Upper lobe of left lung (tissue), 6 donors: ENCODE measurements around the gene HEG1. TPM values are rescaled to one million over a fixed set of nuclear protein-coding genes. Genes with fewer than 3 reads are reported as not detected.

Source experiments
- ATAC-seq, 2 donors: fragments of 200-7000 bp; cut with Tn5 transposase; one replicate each; pipeline ENCODE4 v1.9.1; 2022; ENCODE audit warnings: mild to moderate bottlenecking in 2 of 2, moderate library complexity in 2 of 2; ENCODE audit not compliant: low FRiP score in 2 of 2
- DNase-seq, 2 donors: peaks; one replicate each; pipeline ENCODE4 v3.0.0-alpha.2; 2019 to 2020
- H3K27ac ChIP-seq, 4 donors: fragments of 200-600 bp; sonication (generic); one replicate each; pipeline ENCODE4 v1.5.1; 2016 to 2019
- H3K27me3 ChIP-seq, 4 donors: fragments of 200-600 bp; sonication (generic); one replicate each; pipeline ENCODE4 v1.5.1; 2017 to 2019
- H3K36me3 ChIP-seq, 4 donors: fragments of 200-600 bp; sonication (generic); one replicate each; pipeline ENCODE4 v1.5.1; 2016 to 2019
- H3K4me1 ChIP-seq, 4 donors: fragments of 200-600 bp; sonication (generic); one replicate each; pipeline ENCODE4 v1.5.1; 2018 to 2019
- H3K4me3 ChIP-seq, 4 donors: fragments of 200-600 bp; sonication (generic); one replicate each; pipeline ENCODE4 v1.5.1; 2017 to 2019; ENCODE audit warnings: mild to moderate bottlenecking in 2 of 4, moderate library complexity in 1 of 4
- H3K9me3 ChIP-seq, 4 donors: fragments of 200-600 bp; sonication (generic); one replicate each; pipeline ENCODE4 v1.5.1; 2018 to 2019
- CTCF ChIP-seq, 6 experiments: fragments of 450-650 bp in 4 of 6; fragments of 200-600 bp in 2 of 6; sonication (generic) in 2 of 6; IDR thresholded peaks; one replicate each; pipeline ENCODE4 v1.5.1; 2016 to 2019; ENCODE audit warnings: antibody characterized with exemption in 6 of 6
- EP300 ChIP-seq, 4 donors: sonication (generic); formaldehyde crosslinking; IDR thresholded peaks; one replicate each; pipeline ENCODE4 v1.5.1; 2017; ENCODE audit warnings: antibody characterized with exemption in 4 of 4, control low read depth in 2 of 4
- POLR2A ChIP-seq, 4 donors: fragments of 450-650 bp; IDR thresholded peaks; one replicate each; pipeline ENCODE4 v1.5.1; 2016 to 2017; ENCODE audit warnings: antibody characterized with exemption in 4 of 4, mild to moderate bottlenecking in 2 of 4
- POLR2AphosphoS5 ChIP-seq, 2 donors: sonication (generic); formaldehyde crosslinking; IDR thresholded peaks; one replicate each; pipeline ENCODE4 v1.5.1; 2017; ENCODE audit warnings: antibody characterized with exemption in 2 of 2
- WGBS, 2 donors: methylation state at CpG; one replicate each; pipeline ENCODE4 v1.1.5; 2017 to 2018; 5-methylcytosine and 5-hydroxymethylcytosine counted together
- total RNA-seq, 6 donors: library from RNA; depleted of rRNA in 4 of 6; stranded (reverse); fragments of >200 nt in 4 of 6; gene quantifications; one replicate each; pipeline versions ENCODE4 v1.1.0 to v1.2.1, GENCODE V29; 2016 to 2021
- donor health status: DM: no; HTN: no; CAD: no; lungs with moderate emphysema.
- donor health status: DM: no; HTN: yes; CAD: no; lungs with severe emphysema.

The HEG1 gene
- total RNA-seq, 6 donors from 2014 or later = 45.1 to 168 (median 100) TPM

GRCh38 chr3:125032683-125033082, 23.1 kb downstream of the HEG1 start:
- ATAC-seq = no peak
- TF ChIP-seq CTCF (IDR thresholded peaks at IDR 0.05) (no peak), POLR2A (IDR thresholded peaks at IDR 0.05) (no peak), POLR2AphosphoS5 (IDR thresholded peaks at IDR 0.05) (no peak), EP300 (IDR thresholded peaks at IDR 0.05) (no peak)
- Histone ChIP-seq H3K4me3 (no peak overlapping the region), H3K27me3 (no peaks in the 10 kb centered on the region), H3K4me1 (peaks cover 12 to 24% (median 18%) of the 10 kb centered on the region in 4 donors), H3K27ac (peak overlapping the region in 3 of 4 donors; percentile 6 to 62 (median 37)), H3K36me3 (peaks cover 3 to 17% (median 12%) of the 10 kb centered on the region in 4 donors), H3K9me3 (no peaks in the 10 kb centered on the region)
- no peak for DNase-seq
- 87 to 90% methylated on average over 3 of the region's 3 CpGs for WGBS, 2 donors

DNA sequence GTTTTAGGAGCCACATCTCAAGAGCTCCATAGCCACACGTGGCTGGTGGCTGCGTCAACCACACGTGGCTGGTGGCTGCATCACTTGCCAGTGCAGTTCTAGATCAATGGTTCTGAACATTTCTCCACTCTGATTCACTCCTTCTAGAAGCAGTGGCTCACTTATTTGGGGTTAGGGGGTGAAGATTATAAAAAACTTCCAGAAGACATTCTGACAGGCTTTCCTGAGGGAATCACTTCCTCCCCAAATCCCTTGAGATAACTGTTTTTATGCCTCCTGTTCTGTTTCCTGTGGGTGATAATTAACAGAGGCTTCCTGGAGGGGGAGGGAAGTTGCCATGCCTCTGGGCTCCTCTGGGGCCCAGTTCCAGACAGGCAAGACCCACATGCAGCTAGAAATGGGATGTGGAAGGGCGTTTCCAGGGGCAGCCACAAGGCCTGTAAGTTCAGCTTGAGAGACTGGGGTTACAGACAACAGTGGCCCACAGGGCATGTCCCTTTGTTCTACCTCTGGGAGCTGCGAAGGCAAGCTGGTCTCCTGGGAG, 23.6 kb downstream of the HEG1 start:
- DNase-seq (no peak), ATAC-seq (peak in 1 of 2 donors; percentile 45)
- Histone ChIP-seq H3K9me3 (no peaks in the 10 kb centered on the region), H3K27me3 (no peaks in the 10 kb centered on the region), H3K36me3 (peaks cover 3 to 22% (median 15%) of the 10 kb centered on the region in 4 donors), H3K4me1 (peaks cover 12 to 20% (median 17%) of the 10 kb centered on the region in 4 donors), H3K4me3 (no peak overlapping the region), H3K27ac (peak overlapping the region in 3 of 4 donors; percentile 6 to 62 (median 37))
- WGBS, 2 donors = 57 to 64% methylated on average over 5 of the region's 5 CpGs
- TF ChIP-seq CTCF (IDR thresholded peaks at IDR 0.05) (no peak), POLR2AphosphoS5 (IDR thresholded peaks at IDR 0.05) (no peak), POLR2A (IDR thresholded peaks at IDR 0.05) (no peak), EP300 (IDR thresholded peaks at IDR 0.05) (no peak)

DNA sequence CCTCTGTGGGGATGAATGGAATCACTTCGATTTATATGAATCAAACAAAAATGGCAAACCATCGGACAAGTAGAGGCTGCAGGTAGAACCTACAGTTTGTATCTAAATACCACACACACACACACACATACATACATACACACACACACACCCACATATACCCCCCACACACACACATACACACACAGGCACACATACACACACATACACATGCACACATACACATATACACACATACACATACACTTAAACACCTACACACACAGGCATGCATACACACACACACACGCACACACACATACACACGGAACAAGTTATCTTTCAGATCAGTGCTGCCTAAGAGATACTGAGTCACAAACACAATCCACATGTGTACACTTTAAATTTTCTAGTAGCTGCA, 24.3 kb downstream of the HEG1 start:
- Histone ChIP-seq H3K4me1 (peaks cover 12 to 20% (median 16%) of the 10 kb centered on the region in 4 donors), H3K4me3 (no peak overlapping the region), H3K27me3 (no peaks in the 10 kb centered on the region), H3K36me3 (peaks cover 3 to 28% (median 21%) of the 10 kb centered on the region in 4 donors), H3K27ac (no peak overlapping the region), H3K9me3 (no peaks in the 10 kb centered on the region)
- ATAC-seq (no peak), DNase-seq (no peak)
- 82 to 88% methylated on average over 4 of the region's 4 CpGs for WGBS, 2 donors
- TF ChIP-seq POLR2AphosphoS5 (IDR thresholded peaks at IDR 0.05) (no peak), POLR2A (IDR thresholded peaks at IDR 0.05) (no peak), EP300 (IDR thresholded peaks at IDR 0.05) (no peak), CTCF (IDR thresholded peaks at IDR 0.05) (no peak)

DNA sequence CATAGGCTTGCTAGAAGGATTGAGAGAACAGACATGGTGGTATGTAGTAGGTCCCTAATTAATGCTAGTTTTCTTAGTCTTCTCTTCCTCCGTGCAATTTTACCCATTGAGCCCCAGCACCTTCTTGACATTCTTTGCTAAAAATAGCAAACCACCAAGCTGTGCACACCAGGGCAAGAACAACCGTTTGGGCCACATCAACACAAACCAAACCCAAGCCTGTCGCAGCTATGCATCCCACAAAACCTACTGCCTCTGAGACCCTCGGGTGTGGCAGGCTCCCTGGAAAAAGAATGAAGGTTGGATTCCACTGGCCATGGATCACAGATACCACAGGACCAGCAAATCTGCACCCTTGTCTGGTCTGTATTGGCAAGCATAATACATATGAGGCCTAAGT, 27.1 kb downstream of the HEG1 start:
- 76 to 84% methylated on average over 4 of the region's 4 CpGs for WGBS, 2 donors
- no peak for TF ChIP-seq CTCF (IDR thresholded peaks at IDR 0.05)
- TF ChIP-seq EP300 (IDR thresholded peaks at IDR 0.05) = no peak
- no peak for TF ChIP-seq POLR2A (IDR thresholded peaks at IDR 0.05)
- no peak for TF ChIP-seq POLR2AphosphoS5 (IDR thresholded peaks at IDR 0.05)
- ATAC-seq (no peak), DNase-seq (no peak)
- Histone ChIP-seq H3K4me3 (no peak overlapping the region), H3K36me3 (peaks cover 3 to 43% (median 25%) of the 10 kb centered on the region in 4 donors), H3K4me1 (peaks cover 24 to 32% (median 31%) of the 10 kb centered on the region in 4 donors), H3K27me3 (no peaks in the 10 kb centered on the region), H3K9me3 (no peaks in the 10 kb centered on the region), H3K27ac (peak overlapping the region in 1 of 4 donors; percentile 69)

- H3K4me3 ChIP-seq = no peak overlapping the region
- H3K4me1 ChIP-seq = peaks cover 26 to 42% (median 36%) of the 10 kb centered on the region in 4 donors
- DNase-seq (no peak), ATAC-seq (no peak)
- peak overlapping the region in 3 of 4 donors; percentile 67 to 75 (median 69) for H3K27ac ChIP-seq
- H3K27me3 ChIP-seq = no peaks in the 10 kb centered on the region
- no peaks in the 10 kb centered on the region for H3K9me3 ChIP-seq
- WGBS, 2 donors = 51 to 63% methylated on average over 2 of the region's 2 CpGs
- no peak for TF ChIP-seq POLR2AphosphoS5 (IDR thresholded peaks at IDR 0.05)
- TF ChIP-seq CTCF (IDR thresholded peaks at IDR 0.05) = no peak
- TF ChIP-seq EP300 (IDR thresholded peaks at IDR 0.05) = no peak
- peaks cover 3 to 55% (median 25%) of the 10 kb centered on the region in 4 donors for H3K36me3 ChIP-seq
Observed at GRCh38 chr3:125025642-125026041, 30.2 kb downstream of the HEG1 start.
